GM18907 (cell line): Measurements from ENCODE around the gene CYTH1.

ENCODE experiments used
- ATAC-seq: cut with Tn5 transposase; IDR thresholded peaks from one replicate; pipeline ENCODE4 v1.9.1; 2021; ENCODE audit warnings: mild to moderate bottlenecking, moderate library complexity; ENCODE audit not compliant: unreplicated experiment

CYTH1 gene

DNA sequence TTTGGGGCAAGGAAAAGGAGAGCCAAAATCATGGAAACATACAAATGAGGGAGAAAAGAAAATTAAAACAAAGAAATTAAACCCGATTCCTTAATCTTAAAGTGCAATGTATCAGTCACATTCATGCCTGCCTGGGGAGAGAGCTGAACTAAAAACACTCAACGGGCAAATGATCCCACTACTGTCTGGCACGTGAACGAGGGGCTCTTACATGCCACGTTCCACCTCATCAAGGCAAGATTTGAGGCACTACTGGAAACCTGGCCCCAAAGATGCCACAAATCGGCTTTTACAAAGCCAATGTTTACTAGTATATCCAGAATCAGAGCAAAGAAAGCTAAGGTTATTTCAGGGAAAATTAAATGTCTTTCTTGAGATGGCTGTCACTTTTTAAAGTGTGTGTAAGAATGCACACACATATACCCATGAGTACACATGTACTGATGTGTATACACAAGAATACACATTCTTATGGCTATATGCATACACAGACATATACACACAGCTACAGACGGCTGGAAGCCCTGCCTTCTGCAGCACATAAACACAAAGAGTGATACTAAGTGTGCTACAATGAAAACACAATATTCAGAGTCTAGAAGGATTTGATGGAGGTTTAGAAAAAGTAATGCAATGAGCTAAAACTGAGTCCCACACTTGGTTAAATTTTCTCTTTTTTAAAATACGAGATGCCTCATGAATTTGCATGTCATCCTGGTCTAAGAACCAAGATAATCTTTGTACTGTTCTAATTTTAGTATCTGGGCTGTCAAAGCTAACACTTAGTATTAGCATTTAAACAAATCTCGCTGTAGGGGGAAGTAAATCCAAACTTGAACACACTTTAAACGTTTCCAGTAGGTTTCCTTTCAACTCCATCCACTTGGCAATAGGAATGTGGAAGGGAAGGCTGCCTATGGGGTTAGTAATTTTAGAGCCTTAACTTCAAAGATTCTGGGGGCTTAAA lies 85.8 kb downstream of the CYTH1 start:
- ATAC-seq, result no peak

DNA sequence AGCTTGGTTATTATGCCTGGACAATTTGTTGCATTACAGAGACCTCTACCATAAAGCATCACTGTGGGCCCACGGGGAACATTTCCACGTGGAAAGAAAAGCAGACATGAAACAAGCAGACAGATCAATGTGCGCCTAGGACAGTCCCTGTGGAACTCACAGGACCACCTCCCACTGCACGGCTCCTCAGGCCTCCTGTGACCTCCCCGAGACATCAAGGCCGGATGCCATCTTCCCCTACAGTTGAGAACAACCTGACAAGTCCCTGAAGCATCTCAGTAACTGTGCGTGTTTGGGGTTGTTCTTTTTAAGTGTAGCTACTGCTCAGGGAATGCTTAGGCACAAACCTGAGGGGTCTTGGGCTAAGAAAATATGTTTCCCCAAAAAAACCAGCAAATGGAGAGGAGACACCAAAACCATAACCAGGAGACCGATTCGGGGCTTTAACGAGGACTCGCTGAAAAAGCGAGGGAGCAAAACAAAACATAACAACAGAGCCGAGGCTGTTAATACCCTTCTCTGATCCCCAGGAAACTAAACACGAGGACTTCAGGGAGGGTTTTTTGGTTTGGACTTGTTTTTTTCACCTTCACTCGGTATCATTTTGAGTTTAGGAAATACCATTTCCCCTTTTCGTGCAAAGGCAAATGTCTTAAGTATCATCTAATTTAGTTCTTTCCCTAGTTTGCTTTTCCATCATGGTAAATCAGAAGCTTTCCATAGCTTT lies 87.1 kb downstream of the CYTH1 start:
- ATAC-seq, result no peak

DNA sequence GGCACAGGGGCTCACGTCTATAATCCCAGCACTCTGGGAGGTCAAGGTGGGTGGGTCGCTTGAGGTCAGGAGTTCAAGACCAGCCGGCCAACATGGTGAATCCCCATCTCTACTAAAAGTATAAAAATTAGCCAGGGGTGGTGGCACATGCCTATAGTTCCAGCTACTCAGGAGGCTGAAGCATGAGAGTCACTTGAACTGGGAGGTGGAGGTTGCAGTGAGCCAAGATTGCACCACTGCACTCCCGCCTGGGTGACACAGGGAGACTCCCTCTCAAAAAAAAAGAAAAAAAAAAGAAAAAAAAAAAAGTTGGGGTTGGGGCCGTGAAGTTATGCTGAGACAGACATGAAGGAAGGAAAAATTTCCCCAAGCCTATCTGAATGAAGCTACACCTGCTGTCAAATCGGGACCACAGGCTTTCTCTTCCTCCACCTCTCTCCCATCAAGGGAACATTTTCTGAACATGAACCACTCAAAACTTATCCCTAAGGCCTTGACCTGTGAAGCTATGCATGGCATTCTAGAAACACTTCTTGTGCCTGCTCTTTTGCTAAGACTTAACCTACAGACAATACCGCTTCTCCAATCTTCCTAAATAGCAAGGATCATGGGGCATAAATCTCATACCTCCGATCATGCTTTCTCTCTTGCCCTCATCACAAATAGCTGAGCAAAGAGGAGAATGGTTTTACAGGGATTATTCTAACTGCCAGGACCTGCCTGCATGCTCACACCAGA lies 88.6 kb downstream of the CYTH1 start:
- no peak for ATAC-seq

DNA sequence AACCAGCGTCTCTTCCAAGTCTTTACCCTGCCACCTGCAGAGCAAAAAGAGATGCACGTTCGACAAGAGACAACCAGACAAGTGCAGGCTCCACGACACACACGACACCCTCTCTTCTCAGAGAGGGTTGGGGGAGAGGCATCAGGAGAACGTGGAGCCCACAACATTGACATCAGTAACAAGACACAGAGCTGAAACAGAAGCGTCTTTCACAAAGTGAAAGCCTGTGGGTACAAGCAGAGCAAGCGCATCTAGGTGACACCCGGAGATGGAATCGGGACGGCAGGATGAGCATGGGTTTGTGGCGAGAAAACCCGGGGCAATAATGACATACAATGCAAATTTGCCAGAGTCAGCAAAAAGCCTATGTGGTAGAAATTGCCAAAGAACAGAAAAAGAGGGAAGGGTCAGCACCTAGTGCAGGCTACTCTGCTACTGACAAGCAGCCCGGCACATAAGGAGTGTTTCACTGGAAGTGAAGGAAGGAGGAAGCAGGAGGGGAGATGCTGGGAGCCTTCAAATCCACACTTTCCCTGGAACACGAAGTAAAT lies 89.5 kb downstream of the CYTH1 start:
- no peak for ATAC-seq

DNA sequence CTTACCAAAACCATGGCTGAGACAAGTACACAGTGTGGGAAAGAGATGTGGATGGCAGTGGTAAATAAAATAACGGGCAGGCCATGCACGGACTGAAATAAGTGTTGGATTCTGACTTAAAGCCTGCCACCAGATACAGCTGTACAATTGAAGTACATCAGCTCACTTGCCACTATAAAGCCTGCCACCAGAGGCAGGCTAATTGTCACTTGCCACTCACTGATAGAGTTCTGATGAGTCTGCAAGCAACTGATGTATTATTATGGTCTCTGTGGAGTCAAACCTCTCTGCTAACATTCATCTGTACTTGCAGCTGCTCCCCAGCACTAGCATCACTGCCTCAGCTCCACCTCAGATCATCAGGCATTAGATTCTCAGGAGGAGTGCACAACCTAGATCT lies 93.0 kb downstream of the CYTH1 start:
- ATAC-seq, result no peak

DNA sequence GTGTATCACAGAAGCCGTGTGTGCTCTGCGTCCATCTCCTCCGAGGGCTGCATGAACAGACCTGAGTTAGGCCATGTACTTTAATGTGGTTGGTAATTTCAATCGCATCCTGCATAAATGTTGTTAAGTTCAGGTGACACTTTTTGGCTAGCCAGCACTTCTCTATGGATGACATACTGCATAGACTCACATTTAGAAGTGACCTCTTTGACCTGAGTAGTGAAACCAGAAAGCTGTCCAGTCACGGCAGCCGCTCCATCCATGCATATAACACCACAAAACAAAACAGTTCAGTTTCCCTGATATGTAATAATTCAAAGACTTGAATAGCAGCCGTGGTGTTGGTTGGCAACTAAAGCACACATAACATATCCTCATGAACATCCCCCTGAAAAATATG lies 94.1 kb downstream of the CYTH1 start:
- no peak for ATAC-seq

DNA sequence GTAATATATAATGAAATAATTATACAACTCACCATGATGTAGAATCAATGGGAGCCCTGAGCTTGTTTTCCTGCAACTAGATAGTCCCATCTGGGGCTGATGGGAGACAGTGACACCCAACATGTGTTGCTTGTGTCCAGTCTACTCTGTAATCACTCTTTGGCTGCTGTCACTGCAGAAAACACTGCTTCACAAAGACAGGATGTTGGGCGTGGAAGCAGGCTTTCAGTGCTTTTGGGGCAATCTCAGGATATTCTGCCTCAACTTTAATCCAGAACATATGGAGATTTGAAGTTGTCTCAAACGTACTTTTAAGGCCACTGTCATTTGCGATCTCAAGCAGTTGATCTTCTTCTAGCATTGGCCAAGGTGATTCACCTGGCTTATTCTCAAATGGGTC lies 94.9 kb downstream of the CYTH1 start:
- ATAC-seq, result no peak

DNA sequence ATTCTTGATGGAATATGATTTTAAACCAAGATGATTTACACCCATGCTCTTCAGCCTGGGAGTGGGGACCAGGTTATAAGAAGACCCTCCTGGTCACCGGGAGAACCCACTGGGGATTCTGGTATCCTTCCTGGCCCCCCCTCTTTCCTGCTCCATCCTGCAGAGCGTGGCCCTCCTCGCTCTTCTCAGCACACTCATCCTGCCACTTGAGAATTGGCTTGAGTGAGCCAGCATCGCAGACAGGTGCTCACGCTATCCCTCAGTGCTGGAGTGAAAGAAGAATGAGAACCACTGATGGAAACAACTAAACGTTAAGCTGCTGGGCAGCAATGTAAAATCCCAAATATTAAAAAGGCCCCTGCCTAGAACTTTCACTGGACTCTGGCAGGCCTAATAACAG lies 98.0 kb downstream of the CYTH1 start:
- ATAC-seq, result no peak

DNA sequence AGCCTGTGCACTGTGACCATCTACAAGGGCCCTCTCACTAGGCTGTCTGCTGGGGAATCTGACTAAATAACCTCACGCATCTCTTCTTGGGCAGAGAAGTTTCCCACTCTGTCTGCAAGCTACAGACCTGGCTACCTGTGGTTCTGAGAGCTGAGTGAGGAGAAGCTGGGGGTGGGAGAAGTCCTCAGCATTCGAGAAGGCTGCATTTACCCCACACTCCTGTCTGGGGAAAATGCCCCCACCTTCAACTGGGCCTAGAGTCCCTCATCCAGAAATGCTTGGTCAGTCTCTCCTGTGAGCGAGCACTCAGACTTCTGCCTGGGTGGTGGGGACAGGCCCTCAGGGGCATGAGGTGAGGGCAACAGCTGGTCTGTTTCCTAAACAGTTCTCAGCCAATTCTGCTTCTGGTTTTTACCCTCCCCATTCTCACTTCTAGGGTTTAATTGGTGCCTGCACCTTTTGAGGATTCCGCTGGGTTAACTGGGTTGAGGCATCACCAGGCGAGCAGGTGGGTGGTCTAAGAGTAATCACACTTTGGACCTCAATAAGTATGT lies 98.6 kb downstream of the CYTH1 start:
- ATAC-seq, result no peak

DNA sequence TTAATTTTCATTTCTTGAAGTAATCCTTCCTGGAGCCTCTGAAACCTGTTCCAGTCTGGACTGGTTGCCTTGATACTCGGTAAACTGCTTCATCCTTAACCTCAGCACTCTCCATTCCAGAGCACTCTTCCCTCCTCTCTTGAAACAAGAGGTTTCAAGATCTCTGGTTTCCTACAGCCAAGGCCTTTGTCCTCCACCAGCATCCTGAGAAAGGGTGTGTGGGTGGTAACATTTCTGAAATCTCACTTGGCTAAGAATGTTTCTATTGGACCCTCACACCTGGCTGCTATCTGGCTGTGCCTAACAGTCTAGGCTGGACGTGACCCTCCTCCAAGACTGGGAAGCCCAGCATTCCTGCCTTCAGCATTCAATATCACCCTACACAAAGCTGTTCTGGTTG lies 99.7 kb downstream of the CYTH1 start:
- ATAC-seq, result no peak

DNA sequence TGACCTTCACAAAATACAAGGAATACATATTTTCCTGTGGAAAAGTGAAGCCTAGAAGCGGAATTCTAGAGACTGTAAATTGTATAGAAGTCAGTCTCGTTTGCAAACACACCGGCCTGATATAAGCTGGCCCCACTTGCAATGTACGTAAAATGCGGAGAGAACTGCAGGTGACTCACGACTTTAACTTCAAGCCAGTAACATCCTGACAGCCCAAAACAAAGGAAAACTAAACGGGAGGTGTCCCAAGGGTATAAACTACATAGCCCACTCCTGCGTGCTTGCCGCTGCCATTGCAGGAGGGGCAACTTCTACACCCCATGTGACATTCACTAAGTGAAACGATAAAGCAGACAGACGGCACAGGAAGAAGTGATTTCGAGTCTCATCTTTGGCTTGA lies 101.6 kb downstream of the CYTH1 start:
- no peak for ATAC-seq

DNA sequence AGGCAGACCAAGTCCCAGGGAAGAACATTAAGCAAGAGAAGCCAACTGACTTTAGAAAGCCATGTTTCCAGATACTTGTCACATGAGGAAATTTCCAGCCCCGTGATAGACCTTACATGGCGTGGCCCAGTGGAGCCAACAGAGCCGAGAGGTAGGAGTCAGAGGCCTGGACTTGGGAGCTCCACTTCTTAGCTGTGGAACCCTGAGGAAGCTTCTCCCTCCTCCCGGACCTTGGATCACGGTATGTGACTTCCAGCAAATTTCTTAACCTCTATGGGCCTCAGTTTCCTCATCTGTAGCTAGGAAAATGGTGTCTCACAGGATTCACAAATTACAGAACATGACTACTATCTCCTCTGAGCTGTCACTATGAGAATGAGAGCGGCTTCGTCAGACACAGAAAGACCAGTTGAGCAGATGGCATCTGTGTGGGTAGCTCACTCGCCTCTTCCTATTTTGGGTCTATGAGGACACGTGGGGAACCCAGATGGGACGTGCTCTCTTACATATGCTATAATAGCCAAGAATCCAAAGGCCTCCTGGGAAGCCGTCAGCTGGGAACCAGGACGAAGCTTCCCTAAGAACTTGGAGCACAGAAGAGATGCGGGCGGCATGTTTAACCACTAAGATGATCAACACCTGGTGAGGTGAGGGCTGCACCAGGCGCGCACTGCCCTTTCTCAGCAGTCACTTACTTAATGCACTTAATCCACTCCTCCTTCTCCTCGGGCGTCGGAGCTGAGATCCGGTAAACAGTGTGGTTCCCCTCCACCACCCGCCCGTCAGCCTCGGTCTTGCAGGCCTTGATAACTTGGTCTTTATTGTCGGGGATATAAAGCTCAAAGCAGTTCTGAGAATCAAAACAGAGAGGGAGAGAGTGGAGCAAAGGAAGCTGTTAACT lies 102.3 kb downstream of the CYTH1 start:
- ATAC-seq, result no peak

DNA sequence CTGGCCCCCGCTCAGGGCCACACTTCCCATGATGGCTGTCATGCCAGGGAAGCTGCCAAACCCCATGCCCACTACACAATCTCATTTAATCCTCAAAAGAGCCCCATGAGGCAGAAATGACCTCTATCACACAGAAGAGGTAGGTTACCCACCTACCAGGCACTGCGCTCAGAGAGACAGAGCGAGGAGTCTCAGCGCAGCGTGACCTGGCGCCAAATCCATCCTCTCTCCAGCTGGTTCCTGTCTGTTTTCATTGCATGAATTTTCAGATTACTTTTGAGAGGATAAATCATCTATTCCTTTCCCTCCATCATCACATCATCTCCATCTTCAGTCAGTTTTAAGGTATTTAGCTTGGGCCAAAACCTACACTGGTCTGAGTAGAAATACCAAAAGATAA lies 103.4 kb downstream of the CYTH1 start:
- ATAC-seq, result no peak

DNA sequence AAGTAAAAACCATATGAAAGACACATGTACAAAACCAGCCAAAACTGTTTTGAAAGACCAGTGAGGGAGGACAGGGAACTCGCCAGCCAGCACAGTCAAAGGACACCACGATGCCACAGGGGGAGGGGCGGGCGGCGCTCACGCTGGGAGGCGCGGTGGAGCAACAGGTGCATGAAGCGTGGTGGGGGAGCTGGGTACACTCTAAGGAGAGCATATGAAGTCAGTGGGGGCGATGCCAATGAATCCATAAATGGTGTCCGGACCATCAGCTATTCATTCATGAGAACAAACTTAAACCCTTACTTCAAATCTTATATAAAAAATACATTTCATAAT lies 103.9 kb downstream of the CYTH1 start:
- no peak for ATAC-seq

DNA sequence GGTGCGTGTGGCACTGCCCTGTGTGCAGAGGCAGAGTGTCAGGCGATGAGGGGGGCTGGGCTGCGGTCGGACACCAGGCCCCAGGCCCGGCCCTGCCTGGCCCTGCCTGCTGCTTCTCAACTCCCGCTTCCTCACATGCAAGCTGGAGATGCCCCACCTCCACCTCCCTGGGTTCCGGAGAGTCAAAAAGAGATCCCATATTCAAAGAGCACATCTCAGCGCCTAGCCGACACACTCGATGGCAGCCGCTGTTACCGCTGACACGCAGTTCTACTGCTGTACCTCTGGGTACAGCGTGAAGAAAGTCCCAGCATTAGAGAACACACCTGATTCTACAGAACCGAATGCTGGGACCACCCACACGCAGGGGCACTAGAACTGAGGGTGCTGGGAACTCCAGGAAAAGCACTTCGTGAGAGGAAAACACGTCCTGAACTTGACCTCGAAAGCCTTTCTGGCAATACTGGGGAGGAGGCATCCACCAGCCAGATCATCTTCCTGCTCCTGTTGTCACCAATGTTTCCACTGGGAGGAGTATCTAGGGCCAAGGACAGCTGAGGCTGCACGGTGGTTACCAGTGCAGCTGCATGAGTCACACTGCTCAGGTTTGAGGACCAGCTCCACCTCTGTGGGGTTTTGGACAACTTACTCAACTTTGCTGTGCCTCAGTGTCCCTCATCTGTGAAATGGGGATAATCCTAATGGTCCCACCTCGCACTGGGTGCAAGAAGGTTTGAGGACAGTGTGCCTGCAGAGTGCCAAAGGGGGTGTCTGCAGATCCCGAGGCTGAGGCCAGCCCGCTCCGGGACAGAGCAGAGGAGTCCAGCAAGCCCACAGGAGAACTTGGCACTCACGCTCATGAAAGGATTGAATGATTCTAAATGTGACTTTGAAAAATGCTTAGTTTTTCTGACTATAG lies 104.5 kb downstream of the CYTH1 start:
- no peak for ATAC-seq

DNA sequence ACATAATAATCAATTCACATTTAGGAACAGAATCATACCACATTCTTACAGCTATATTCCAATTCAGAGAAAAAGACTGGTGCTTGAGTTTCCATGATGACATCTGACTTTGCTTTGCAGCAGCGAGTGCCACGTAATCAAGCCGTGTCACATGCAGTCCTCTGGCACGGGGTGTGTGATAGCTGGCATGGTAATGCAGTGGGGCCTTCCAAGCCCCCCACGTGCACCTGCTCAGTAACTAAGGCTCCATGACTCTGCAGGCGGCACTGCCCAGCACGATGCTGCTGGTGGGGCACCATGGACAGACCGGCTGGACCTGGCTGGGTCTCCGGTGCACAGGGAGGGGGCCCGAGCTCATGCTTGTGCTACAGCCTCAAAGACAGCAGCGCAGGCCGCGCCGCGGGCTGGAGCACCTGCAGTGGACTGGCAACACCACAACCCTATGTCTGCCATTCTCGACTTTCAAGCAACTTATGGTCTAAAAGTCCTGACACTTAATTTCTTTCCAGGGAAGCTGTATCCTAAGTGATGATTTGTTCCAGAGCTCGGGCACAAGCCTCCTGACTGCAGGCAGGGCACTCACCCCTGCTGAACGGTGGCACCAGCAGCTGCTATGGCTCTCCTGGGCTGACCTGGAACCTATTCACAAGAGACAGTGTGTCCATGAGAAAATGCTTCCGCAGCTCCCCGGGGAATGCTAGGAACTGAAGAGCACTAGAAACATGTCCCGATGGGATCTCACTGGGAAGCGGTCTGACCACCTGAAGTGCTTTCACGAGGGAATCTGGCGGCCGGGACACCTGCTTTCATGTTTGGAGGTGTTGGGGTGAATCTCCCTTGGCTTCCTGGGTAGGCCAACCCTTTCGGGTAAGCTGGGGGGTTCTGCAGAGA lies 105.4 kb downstream of the CYTH1 start:
- ATAC-seq, result no peak

DNA sequence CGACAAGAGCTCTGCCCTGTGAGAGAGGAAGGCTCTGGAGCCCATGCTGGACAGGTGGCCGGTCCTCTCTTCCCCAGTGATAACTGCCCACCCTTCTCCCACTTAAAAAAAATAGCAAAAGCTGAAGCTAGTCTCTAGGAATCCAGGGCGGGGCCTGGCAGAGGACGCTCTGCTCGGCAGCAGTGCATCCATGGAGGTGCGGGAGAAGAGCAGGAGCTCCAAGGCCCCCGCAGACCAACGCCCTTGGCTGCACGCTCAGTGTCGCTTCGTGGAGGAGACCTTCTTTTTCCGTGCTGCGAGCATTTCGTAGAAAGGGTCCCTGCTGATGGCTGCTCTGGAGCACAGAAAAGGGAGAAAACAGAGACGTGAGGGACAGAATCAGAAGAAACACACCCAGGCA lies 106.2 kb downstream of the CYTH1 start:
- no peak for ATAC-seq

DNA sequence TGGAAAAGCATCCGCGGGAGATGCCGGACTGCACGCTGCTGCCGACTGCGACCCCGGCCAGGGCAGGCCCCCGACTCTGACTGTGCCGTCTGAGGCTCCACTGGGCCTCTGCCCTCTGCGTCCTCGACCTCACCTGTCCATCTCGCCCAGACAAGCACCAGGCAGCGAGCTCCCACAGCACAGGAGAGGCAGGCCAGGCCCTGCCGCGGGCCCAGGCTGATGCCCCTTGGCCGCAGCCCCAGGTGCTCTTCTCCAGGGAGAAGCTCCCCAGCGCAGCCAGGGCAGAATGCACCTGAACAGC lies 106.8 kb downstream of the CYTH1 start:
- ATAC-seq, result no peak
